PC-9 (cell line): ENCODE measurements around the gene PCNT. TPM values are rescaled to one million over a fixed set of nuclear protein-coding genes. Genes with fewer than 3 reads are reported as not detected.

Experiments used
- BruUV-seq: library from RNA; stranded (reverse); fragments of 400-500 nt; replicated peaks from 2 replicates; lab custom pipeline; 2021; lab: Mats Ljungman, UMichigan
- CTCF ChIA-PET: fragments of 300-600 bp; sonication (Branson Sonifier 250); formaldehyde crosslinking; loops from one replicate; lab custom pipeline; 2022; ENCODE audit warnings: antibody characterized with exemption; lab: Charles Lee
- POLR2A ChIA-PET: fragments of 300-600 bp; sonication (Branson Sonifier 250); formaldehyde crosslinking; loops from one replicate; lab custom pipeline; 2022; ENCODE audit warnings: antibody characterized with exemption; ENCODE audit not compliant: unreplicated experiment; lab: Charles Lee
- DNase-seq, 2 experiments: peaks; one replicate each; pipeline versions ENCODE4 v3.0.0 to v3.0.0-alpha.2; 2015 to 2022; ENCODE audit warnings: mixed read lengths in 1 of 2
- H2AFZ ChIP-seq: fragments of 200-600 bp; sonication (generic); 2 replicates; pipeline ENCODE4 v1.8.1; 2017; ENCODE audit warnings: antibody characterized with exemption
- H3F3A ChIP-seq: fragments of 200-600 bp; sonication (generic); 2 replicates; pipeline ENCODE4 v1.8.1; 2017; ENCODE audit warnings: antibody characterized with exemption, mild to moderate bottlenecking, low read depth; ENCODE audit not compliant: insufficient read depth
- H3K27ac ChIP-seq: fragments of 200-600 bp; sonication (generic); 2 replicates; pipeline ENCODE4 v1.6.1; 2016; ENCODE audit warnings: mixed run types
- H3K27me3 ChIP-seq: fragments of 200-600 bp; sonication (generic); 2 replicates; pipeline ENCODE4 v1.6.1; 2016; ENCODE audit warnings: low read depth, mixed run types; ENCODE audit not compliant: insufficient read depth
- H3K36me3 ChIP-seq: fragments of 200-600 bp; sonication (generic); 2 replicates; pipeline ENCODE4 v1.6.1; 2016; ENCODE audit warnings: low read depth, mixed run types
- H3K4me1 ChIP-seq: fragments of 200-600 bp; sonication (generic); replicated peaks from 2 replicates; pipeline ENCODE4 v1.6.1; 2016; ENCODE audit warnings: mixed run types; ENCODE audit not compliant: insufficient read depth
- H3K4me2 ChIP-seq: fragments of 200-600 bp; sonication (generic); 2 replicates; pipeline ENCODE4 v1.6.1; 2017; ENCODE audit warnings: mixed run types
- H3K4me3 ChIP-seq: fragments of 200-600 bp; sonication (generic); 2 replicates; pipeline ENCODE4 v1.6.1; 2016; ENCODE audit warnings: mixed run types
- H3K79me2 ChIP-seq: fragments of 200-600 bp; sonication (generic); 2 replicates; pipeline ENCODE4 v1.6.1; 2017; ENCODE audit warnings: low read depth, mixed run types
- H3K9me2 ChIP-seq: fragments of 200-600 bp; sonication (generic); 2 replicates; pipeline ENCODE4 v1.8.1; 2017; ENCODE audit warnings: mild to moderate bottlenecking; ENCODE audit not compliant: insufficient read depth
- H3K9me3 ChIP-seq: fragments of 200-600 bp; sonication (generic); 2 replicates; pipeline ENCODE4 v1.8.1; 2016; ENCODE audit warnings: low read depth; ENCODE audit not compliant: insufficient read depth
- H4K20me1 ChIP-seq: fragments of 200-600 bp; sonication (generic); 2 replicates; pipeline ENCODE4 v1.8.1; 2017; ENCODE audit not compliant: insufficient read depth
- EZH2 ChIP-seq: fragments of 200-600 bp; sonication (generic); IDR thresholded peaks from 2 replicates; pipeline ENCODE4 v1.8.0; 2017; ENCODE audit warnings: antibody characterized with exemption, low read depth
- intact Hi-C: fragments of 100-400 bp; cut with micrococcal nuclease; formaldehyde crosslinking; loops from one replicate; pipeline ENCODE4 v1.10.0; 2022; ENCODE audit not compliant: unreplicated experiment
- total RNA-seq: library from RNA; stranded (reverse); gene quantifications from 2 replicates; pipeline ENCODE4 v1.2.3, GENCODE V29; 2021
- TF ChIP-seq, protein P1 (sequence below): fragments of 200-600 bp; sonication (generic); conservative IDR thresholded peaks from 2 replicates; pipeline ENCODE4 v1.6.1; 2017; ENCODE audit warnings: mixed run types, antibody characterized with exemption, mild to moderate bottlenecking, moderate library complexity

PCNT gene
- total RNA-seq, 1 experiment from 2014 or later = 33.4 TPM

DNA sequence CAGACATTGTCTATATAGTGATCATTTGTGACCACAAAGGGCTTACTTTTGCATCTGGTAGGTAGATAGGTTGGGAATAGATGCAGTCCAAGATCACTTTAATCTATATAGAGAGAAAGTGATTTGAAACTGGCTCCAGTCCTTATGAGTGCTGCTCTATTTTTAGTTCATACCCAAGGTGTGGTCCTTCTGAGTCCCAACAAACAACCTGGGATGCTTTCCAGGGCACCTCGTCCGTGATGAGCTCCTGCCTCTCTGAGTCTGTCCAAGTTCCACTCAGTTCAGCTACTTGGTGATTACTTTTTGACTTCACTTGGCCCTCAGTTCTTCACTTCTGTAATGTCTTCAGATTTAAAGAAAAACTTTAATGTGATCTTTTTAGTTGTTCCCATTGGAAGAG, 155.0 kb downstream of the PCNT start:
- H3K4me1 ChIP-seq = no peaks in the 10 kb centered on the region
- H3K79me2 ChIP-seq = no peaks in the 10 kb centered on the region
- BruUV-seq = no TSS peak
- ChIA-PET CTCF (no interaction called here), POLR2A (no interaction called here)
- no peaks in the 10 kb centered on the region for H3F3A ChIP-seq
- no peaks in the 10 kb centered on the region for H4K20me1 ChIP-seq
- H3K4me3 ChIP-seq = no peak overlapping the region
- no peaks in the 10 kb centered on the region for H3K9me2 ChIP-seq
- H3K27ac ChIP-seq = no peak overlapping the region
- H3K4me2 ChIP-seq = no peak overlapping the region
- H3K36me3 ChIP-seq = no peaks in the 10 kb centered on the region
- TF ChIP-seq EZH2 = no peak
- TF ChIP-seq, protein P1, sequence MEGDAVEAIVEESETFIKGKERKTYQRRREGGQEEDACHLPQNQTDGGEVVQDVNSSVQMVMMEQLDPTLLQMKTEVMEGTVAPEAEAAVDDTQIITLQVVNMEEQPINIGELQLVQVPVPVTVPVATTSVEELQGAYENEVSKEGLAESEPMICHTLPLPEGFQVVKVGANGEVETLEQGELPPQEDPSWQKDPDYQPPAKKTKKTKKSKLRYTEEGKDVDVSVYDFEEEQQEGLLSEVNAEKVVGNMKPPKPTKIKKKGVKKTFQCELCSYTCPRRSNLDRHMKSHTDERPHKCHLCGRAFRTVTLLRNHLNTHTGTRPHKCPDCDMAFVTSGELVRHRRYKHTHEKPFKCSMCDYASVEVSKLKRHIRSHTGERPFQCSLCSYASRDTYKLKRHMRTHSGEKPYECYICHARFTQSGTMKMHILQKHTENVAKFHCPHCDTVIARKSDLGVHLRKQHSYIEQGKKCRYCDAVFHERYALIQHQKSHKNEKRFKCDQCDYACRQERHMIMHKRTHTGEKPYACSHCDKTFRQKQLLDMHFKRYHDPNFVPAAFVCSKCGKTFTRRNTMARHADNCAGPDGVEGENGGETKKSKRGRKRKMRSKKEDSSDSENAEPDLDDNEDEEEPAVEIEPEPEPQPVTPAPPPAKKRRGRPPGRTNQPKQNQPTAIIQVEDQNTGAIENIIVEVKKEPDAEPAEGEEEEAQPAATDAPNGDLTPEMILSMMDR = no peak
- H3K9me3 ChIP-seq = no peaks in the 10 kb centered on the region
- no peak overlapping the region for H2AFZ ChIP-seq
- intact Hi-C loops = no loop called here
- H3K27me3 ChIP-seq = no peaks in the 10 kb centered on the region
- no peak for DNase-seq

GRCh38 chr21:46480466-46480865, 156.5 kb downstream of the PCNT start:
- H4K20me1 ChIP-seq = no peaks in the 10 kb centered on the region
- POLR2A ChIA-PET = no interaction called here
- intact Hi-C loops = no loop called here

GRCh38 chr21:46482225-46482845, 158.4 kb downstream of the PCNT start:
- Histone ChIP-seq H3K9me3 (no peaks in the 10 kb centered on the region), H3K36me3 (no peaks in the 10 kb centered on the region), H3K4me1 (no peaks in the 10 kb centered on the region), H3F3A (no peaks in the 10 kb centered on the region), H3K4me2 (no peak overlapping the region), H2AFZ (no peak overlapping the region), H4K20me1 (no peaks in the 10 kb centered on the region), H3K27me3 (no peaks in the 10 kb centered on the region), H3K27ac (no peak overlapping the region), H3K4me3 (no peak overlapping the region), H3K9me2 (no peaks in the 10 kb centered on the region), H3K79me2 (no peaks in the 10 kb centered on the region)
- BruUV-seq = no TSS peak
- DNase-seq = no peak
- no peak for TF ChIP-seq EZH2
- TF ChIP-seq, protein P1 = no peak
- intact Hi-C loops = no loop called here
- ChIA-PET CTCF (no interaction called here), POLR2A (no interaction called here)

More at GRCh38 chr21:46480466-46480865, 156.5 kb downstream of the PCNT start:
- Histone ChIP-seq H3K4me1 (no peaks in the 10 kb centered on the region), H3K36me3 (no peaks in the 10 kb centered on the region), H3K9me3 (no peaks in the 10 kb centered on the region), H3K27me3 (no peaks in the 10 kb centered on the region), H3K27ac (no peak overlapping the region), H3K79me2 (no peaks in the 10 kb centered on the region), H3F3A (no peaks in the 10 kb centered on the region), H3K9me2 (no peaks in the 10 kb centered on the region), H3K4me2 (no peak overlapping the region), H3K4me3 (no peak overlapping the region), H2AFZ (no peak overlapping the region)
- BruUV-seq = no TSS peak
- CTCF ChIA-PET = no interaction called here
- DNase-seq = no peak
- TF ChIP-seq EZH2 = no peak
- TF ChIP-seq, protein P1 = no peak
